GM18499 (cell line): ENCODE results near the gene DHRS1.

Experiments
- ATAC-seq: cut with Tn5 transposase; IDR thresholded peaks from one replicate; pipeline ENCODE4 v1.9.1; 2021; ENCODE audit warnings: moderate number of reproducible peaks; ENCODE audit not compliant: insufficient read depth, unreplicated experiment

DHRS1 gene

DNA sequence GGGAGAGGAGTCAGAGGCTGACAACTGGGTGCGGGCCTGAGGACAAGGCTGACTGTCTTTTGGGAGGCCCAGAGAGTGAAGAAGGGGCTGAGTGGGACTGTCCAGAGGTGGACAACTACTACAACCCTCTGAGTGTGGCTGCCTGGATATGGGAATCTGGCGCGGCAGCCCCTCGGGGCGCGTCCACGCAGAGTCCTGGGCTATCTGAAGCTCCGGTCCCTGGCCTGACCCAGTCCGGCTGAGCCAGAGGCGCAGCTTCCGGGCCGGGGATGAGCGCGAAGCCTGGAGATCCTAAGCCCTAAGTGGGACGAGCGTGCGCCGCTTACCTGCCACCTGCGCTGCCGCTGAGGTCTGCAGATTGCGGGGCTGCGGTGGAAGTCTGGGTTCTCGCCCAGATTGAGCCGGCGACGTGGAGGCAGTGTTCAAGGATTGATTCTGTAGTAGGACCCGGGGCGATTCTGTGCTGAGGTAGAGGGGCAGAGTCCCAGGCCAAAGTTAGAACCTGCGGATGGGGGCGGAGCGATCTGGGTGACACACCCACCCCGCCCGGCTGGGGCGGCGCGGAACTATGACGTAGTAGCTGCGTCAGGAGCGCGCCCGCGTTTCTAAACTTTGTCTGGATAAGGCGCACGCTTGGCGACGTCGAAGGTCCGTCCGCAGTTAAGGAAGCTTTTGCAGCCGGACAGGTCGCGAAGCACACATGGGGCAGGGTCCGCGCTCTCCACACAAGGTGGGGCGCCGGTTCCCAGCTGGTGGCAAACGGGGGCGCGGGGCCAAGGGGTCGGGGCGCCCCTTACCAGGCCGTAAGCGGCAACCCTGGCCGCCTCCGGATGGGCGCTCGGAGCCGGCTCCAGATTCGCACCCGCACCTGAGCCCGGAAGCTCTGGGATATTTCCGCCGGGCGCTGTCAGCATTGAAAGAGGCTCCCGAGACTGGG is at the start of gene DHRS1, which contains the start of gene NOP9:
TSS of gene DHRS1 (minus strand) at position 526 of the 937 bp plus-strand sequence. CDS start 674 bp downstream, outside the sequence.
TSS of gene NOP9 (plus strand) at position 596 of the 937 bp plus-strand sequence. CDS start at position 701, 105 bp downstream.
- ATAC-seq = peak; percentile 42

DNA sequence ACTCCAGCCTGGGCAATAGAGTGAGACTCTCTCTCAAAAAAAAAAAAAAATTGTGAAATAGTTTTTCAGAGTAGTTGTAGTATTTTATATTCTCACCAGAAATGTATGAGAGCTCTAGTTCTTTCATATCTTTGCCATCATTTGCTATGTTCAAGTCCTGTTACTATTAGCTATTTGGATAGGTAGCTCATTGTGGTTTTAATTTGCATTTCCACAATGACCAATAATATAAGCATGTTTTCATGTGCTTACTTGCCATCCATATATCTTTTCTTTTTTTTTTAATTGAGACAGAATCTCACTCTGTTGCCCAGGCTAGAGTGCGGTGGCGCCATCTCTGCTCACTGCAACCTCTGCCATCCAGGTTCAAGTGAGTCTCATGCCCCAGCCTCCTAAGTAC is 48.6 kb upstream of the DHRS1 start:
- ATAC-seq = no peak

DNA sequence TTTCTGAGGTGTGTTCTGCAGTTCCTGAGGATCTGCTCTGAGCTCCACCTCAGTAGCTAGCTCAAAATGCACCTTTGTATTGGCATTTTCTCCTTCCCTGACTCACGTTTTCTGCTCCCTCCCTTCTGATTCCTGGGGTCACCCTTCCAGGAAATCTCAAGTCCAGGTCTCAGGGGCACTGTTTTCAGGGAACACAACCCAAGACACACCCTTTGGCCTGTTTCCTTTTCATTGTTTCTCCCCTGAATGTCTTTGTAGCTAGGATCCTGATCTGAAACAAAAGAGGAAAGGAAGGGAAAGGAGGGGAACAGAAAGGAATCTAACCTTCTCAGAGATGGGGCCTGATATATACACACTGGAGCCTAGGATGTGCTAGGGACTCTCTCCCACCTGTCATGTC is 47.6 kb upstream of the DHRS1 start:
- no peak for ATAC-seq

DNA sequence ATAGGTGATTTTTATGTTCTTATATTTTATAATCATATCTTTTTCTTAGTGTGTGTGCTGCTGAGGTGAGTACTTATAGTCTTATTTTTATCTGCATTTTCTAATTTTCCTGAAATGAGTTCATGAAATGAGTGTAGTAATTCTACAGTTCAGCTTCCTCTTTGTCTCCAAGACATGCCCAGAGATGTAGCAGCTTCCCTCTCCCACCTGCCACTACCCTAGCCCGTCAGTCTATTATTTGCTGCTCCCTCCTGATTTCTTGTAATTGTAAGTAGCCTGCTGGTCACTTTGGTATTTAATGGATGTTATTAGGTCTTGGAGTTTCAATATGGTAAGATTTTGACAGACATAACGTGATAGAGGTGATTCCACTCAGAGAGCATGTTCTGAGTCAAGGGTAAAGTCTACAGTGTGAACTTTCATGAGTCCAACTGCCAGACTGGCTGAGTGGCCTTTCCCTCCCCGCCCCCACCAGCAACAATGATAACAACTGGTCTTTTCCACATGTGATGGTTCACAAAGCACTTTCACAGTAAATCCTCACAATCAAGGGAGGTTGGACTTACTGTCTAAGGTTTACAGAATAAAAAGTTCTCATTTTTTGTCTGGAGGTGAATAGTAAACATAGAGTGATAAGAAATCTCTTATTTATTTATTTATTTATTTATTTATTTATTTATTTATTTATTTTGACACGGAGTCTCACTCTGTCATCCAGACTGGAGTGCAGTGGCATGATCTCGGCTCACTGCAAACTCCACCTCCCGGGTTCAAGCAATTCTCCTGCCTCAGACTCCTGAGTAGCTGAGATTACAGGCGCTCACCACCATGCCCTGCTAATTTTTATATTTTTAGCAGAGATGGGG is 44.4 kb upstream of the DHRS1 start:
- ATAC-seq = no peak

DNA sequence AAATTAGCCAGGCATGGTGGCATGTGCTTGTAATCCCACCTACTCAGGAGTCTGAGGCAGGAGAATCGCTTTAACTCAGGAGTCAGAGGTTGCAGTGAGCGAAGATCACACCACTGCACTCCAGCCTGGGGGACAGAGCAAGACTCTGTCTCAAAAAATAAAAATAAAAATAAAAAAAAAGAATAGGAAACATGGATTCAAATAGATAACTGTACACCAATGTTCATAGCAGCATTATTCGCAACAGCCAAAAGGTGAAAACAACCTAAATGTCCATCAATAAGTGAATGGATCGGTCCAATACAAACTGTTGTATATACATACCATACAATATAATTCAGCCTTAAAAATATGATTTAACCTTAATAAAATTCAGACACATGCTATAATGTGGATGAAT is 43.3 kb upstream of the DHRS1 start:
- no peak for ATAC-seq

DNA sequence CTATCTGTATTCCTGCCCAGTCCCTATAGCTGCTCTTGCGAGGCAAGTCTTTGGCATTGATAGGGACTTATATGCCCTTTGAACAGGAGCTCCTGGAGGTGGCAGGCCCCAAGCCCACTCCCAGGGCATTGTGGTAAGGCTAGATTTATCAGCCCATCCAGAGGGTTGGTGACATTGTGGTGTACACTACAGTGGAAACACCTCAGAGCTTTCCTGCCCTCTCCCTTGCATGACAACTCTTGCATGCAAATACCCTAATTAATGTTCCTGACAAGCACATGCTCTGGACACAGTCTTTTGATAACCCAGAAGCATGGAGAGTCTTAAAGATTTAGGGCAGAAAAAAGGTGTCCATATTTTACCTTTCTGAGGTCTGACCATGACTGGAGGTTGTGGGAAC is 41.0 kb upstream of the DHRS1 start:
- no peak for ATAC-seq

DNA sequence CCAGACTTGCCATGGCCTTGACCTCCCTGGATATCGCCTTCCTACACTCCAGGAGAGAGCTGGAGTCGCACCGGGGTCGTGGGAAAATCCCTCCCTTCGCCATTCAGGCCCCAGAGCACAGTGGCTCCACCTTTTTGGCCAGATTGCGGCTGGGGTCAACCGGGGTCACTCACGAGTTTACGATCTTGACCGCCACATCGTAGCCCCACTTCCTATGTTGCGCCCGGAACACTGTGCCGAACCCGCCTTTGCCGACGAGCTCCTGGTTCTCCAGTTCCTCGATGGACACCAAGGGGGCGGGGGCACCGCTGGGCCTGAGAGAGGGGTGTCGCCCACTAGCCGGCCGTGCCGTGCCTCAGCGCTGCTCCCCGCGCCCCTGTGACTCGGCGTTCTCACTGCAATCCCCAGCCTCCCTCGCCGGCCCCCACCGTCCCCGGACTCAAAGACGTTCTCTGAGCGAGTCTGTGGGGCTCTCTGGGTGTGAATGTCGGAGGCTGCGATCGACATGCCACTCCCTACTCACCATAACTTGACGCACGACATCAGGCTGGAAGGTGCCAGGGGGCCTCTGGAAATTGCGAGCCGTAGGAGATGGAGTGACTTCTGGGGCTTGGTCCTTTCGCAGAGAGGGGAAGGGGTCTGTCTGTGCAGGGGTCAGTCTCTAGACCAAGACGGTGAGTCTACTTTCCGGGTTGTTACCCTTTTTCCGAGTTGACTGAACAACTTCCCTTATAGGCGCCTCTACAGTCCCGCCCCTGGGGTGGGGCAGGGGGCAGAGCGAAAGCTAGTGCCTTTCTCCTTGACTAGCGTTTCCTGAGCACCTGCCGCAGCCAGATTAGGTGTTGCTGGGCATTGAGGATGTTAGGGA is 39.9 kb upstream of the DHRS1 start, which contains the start of gene RIPK3:
TSS of gene RIPK3 (minus strand) at position 708 of the 868 bp plus-strand sequence. CDS start at position 543, 165 bp downstream.
- ATAC-seq = no peak

DNA sequence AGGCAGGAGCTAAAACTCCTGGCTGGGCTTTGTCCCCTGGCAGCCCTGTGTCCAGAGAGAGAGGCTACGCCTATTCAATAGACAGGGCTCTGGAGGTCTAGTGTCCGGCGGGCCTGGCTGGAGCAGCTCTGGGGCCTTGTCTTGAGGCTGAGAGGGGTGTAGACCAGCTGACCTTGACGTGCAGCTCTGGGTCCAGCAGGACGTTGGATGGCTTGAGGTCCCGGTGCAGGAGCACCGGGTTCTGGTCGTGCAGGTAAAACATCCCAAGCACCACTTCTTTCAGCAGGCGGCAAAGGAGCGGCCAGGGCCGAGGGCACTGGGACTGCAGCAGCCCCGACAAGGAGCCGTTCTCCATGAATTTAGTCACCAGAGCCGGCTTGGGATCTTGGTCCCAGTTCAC is 39.3 kb upstream of the DHRS1 start:
- no peak for ATAC-seq

DNA sequence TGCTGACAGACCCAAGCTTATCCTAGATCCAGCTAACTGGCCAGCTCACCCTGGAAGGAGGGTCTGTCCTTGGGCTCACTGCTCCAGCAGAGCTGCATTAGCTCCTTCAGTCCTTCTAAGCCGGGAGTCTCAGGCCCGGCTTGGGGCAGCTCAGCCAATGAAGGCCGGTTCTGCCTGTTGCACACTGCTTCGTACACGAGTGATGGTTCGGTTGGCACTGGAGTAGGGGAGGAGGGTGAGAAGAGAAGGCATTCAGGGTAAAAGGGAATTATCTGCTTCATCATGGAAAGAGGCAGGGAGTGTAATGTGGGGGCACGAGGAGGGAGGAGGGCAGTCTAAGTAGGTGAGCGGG is 38.2 kb upstream of the DHRS1 start:
- no peak for ATAC-seq

DNA sequence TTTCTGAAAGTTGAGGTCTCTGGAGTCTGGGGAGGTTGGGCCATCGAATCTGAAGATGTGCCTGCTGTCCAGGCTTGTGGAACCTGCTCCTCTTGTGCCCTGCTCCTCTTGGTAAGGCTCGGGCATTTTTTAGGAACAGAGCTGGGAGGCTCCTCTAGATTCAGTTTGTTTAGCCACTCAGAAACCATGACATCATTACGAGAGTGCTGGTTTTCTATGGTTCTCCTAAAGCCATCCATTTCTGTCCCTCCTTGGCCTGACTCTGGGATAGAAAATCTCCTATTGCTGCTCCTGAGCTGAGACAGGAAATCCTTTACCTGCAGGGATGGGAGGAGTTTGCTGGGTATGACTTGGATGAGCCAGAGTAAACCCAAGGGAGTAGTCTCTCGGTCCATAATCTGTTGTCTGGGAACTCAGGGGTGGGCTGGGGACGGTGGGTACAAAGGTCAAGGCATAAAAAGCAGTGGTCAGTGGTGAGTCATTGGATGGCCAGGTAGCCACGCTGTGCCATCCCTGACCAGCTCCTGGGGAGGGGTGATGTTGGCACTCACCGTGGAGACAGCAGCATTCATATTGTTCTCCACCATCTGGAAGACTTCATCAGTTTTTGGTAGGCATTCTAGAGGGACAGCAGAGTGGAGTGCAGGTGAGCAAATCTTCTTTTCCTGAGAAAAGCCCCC is 37.7 kb upstream of the DHRS1 start:
- no peak for ATAC-seq

DNA sequence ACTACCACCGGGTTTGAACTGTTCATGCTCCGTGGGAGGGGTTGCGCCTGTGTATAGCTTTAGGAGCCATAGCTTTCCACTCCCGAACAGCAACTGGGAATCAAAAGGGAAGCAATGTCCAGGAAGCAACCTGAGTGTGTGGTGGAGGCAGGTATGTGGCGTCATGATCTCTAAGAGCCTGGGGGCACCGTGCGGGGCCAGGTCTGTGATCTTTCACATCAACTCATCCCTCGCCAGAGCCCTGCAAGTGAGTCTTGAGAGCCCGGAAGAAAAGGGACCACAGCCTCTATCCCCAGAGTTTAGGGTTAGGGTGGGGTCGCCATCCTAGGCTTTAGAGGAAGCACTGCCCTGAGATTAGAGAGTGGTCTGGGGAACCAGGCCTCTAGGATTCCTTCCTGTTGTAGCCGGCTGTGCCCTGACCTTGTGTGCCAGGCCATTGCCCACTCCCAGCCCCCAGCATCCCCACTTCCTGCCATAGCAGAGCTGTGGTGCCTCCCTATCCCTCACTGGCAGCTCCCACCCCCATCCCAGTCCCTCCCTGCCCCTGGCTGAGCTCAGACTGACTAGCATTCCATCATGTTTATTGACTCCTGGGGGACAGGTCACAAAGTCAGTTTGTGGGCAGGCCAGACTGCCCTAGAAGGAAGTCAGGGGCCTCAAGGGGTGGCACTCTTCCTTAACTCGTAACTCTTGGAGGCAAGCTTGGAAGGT is 36.0 kb upstream of the DHRS1 start:
- no peak for ATAC-seq

DNA sequence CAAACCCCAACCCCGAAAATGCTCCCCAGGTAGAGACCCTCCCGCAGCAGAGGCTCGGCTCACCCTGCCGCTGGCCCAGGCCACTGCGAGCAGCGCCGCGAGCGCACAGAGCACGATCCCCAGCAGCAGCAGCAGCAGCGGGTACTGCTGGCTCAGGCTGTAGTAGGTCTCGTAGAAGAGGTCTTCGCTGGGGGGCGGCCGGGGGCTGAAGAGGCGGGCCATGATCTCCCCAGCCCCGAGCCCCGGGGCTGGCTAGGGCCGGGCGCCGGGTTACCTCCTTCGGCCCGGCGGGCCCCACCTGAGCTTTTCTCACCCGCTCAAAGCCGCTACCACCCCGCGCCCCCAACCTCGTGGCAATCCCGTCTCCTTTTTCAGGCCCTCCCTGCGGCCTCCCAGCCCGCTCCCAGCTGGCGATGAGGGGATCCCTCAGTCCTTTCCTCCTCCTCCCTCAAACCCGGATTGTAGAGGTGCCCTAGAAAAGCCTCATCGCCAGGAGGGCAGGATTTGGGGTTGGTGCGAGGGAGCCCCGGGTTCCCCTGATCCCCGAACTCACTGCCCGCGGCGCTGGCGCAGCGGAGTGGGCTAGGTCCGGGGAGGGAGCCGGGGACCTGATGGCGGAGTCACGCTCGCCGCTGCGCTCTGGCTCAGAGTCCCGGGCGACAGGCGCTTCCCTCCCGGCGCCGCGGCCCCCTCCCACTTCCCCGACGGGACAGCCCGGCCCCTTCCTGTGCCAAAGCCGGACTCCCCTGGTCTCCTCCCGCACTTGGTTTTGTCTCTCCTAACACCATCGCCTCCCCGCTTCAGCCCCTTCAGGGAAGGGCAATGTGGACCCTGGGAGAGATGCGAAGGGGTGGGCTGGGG is 35.1 kb upstream of the DHRS1 start, which contains the start of gene ADCY4:
TSS of gene ADCY4 (minus strand) at position 641 of the 861 bp plus-strand sequence. CDS start at position 222, 419 bp downstream.
- ATAC-seq = no peak

DNA sequence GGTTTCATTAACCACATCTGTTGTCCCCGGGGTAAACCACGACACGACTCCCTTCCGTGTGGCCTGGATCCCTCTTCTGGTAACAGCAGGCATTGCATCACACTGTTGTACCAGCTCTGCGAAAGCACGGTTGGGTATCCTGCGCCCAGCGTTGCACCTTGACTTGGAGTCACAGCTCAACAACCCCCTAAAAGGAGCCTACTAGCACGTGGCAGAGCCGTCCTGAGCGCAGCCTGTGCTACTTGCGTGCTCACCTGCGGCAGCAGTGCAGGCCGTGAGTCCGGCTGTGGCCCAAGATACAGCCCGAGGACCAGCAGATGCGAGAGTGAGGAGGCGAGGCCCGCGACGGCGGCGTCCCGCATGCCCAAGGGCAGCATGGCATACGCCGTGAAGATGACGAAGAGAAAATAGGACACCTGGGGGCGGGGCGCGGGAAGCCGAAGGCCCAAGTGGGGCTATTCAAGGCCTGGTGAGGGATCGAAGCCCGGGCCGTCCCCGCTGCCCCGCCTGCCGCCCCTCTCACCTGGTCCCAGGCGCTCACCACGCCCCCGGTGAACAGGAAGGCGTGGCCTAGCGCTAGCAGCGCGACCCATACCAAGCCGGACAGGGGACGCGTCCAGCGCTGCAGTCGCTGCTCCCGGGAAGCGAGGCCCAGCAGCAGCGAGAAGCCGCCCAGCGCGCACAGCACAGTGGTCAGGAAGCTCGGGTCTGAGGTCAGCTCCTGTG is 32.9 kb upstream of the DHRS1 start:
- ATAC-seq = peak; percentile 46

DNA sequence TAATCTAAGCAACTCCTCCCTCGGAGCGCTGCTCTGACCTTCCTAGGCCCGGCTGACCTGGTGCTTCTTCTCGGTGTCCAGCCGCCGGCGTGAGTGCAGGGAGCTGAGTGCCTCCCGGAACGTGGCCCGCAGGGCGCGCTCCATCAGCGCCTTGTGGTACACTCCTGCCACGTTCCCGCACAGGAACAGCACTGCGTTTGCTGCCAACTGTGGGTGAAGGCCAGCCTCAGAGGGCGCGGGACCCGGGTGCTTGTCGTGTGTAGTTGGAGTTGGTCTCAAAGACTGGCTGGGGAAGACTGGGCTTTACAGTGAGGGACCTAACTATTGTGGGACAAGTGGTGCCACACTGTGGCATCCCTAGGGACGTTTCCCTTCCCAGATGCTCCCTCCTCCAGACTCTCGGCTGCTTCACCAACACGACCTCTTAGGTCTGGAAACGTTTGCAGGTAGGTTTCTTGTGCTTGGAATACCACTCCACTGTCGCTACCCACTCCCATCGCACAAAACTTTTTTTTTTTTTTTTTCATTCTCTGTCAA is 32.2 kb upstream of the DHRS1 start:
- no peak for ATAC-seq

DNA sequence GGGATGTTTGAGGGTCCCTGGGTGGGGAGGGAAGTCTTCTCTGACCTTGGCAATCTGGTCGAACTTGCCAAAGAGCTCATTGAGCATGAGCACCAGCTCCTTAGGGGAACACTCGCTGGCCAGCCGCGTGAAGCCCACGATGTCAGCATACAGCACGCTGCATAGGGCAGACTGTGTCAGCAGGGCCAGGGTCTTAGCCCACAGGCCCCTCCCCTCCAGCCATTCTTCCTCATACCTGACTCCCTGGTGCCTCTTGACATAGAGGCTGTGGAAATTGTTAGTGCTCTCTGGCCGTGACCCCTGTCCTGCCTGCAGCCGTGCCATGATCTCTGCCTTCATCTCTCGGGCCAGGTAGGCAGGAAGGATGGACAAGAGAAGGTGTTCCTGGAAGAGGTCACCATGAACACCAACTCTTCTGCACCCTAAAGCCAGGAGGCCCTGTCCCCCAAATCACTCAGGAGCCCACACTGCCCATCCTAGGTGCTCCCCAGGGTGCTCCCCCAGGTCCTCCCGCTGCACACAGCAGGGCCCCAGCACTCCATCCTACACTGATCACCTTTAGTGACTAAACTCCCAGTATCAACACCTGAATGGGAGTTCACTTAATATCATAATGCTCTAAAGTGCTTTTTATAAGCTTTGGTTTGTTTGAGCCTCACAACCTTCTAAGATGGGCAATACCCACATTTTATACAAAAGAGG is 31.5 kb upstream of the DHRS1 start:
- ATAC-seq = no peak

DNA sequence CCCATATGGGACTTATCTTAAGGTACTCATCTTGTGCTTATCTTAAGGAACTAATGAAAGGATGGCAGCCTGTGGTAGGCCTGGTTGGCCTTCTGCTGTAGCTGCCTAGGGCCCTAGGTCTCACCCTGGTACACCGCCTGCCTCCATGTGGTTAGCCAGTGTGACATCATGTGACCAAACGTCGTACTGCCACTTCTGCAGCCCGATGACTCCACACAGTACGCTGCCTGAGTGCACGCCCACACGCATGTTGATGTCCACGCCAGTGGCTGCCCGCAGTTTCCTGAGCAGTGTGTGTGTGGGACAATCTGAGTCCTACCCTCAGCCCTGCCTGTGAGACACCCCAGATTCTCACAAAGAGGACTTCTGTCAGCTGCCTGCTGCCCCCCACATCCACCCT is 30.2 kb upstream of the DHRS1 start:
- ATAC-seq = no peak
